HFF-Myc (cell line): Measurements from ENCODE around the gene FBLN1.
"Not testable (repeated sequence)": the region's sequence is repeated elsewhere in the genome, so short reads cannot be mapped to it uniquely, and the experiment has no call there.

Experiments
- DNase-seq: peaks from one replicate; pipeline ENCODE4 v3.0.0-alpha.2; 2011; ENCODE audit warnings: low read depth; ENCODE audit errors: extremely low read depth
- H3K4me3 ChIP-seq: replicated peaks from 2 replicates; pipeline ENCODE4 v1.5.1; 2011; ENCODE audit warnings: low read depth, mild to moderate bottlenecking, control low read depth, low read length
- CTCF ChIP-seq: IDR thresholded peaks from 2 replicates; pipeline ENCODE4 v1.5.1; 2012; ENCODE audit warnings: mild to moderate bottlenecking, low read depth, low read length, control low read depth; ENCODE audit errors: missing control alignments

Gene FBLN1

DNA sequence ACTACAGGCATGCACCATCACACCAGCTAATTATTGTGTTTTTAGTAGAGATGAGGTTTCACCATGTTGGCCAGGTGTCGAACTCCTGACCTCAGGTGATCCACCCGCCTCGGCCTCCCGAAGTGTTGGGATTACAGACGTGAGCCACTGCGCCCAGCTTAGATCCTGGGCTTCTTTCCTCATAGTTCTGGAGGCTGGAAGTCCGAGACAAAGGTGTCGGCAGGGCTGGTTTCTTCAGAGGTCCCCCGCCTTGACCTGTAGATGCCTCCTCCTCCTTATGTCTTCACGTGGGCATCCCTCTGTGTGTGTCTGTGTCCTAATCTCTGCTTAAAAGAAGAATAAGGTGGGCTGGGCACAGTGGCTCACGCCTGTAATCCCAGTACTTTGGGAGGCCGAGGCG, 44.2 kb upstream of the FBLN1 start:
- TF ChIP-seq CTCF: no peak
- DNase-seq: no peak
- H3K4me3 ChIP-seq: no peak overlapping the region

- DNase-seq: no peak
- H3K4me3 ChIP-seq: no peak overlapping the region
- no peak for TF ChIP-seq CTCF
Observed at GRCh38 chr22:45459235-45459634, 43.4 kb upstream of the FBLN1 start.

GRCh38 chr22:45460288-45461109, 42.2 kb upstream of the FBLN1 start:
- no peak overlapping the region for H3K4me3 ChIP-seq
- TF ChIP-seq CTCF: no peak
- DNase-seq: no peak

- H3K4me3 ChIP-seq: no peak overlapping the region
- no peak for TF ChIP-seq CTCF
- no peak for DNase-seq
Observed at GRCh38 chr22:45462034-45462655, 40.5 kb upstream of the FBLN1 start.

DNA sequence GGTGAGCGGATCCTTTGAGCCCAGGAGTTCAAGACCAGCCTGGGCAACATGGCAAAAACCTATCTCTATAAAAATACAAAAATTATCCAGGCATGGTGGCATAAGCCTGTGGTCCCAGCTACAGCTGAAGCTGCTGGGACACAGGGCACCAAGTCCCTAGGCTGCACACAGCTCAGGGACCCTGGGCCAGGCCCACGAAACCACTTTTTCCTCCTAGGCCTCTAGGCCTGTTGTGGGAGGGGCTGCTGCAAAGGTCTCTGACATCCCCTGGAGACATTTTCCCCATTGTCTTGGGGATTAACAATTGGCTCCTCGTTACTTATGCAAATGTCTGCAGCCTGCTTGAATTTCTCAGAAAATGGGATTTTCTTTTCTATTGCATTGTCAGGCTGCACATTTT, 39.0 kb upstream of the FBLN1 start:
- H3K4me3 ChIP-seq, DNase-seq: not testable (repeated sequence)

- no peak for TF ChIP-seq CTCF
- H3K4me3 ChIP-seq: no peak overlapping the region
- no peak for DNase-seq
Observed at GRCh38 chr22:45465633-45466032, 37.0 kb upstream of the FBLN1 start.

- H3K4me3 ChIP-seq: no peak overlapping the region
- no peak for DNase-seq
- no peak for TF ChIP-seq CTCF
Observed at GRCh38 chr22:45468872-45469271, 33.8 kb upstream of the FBLN1 start.
